GM19397 (cell line): Measurements from ENCODE around the gene GPR146.

Source experiments
- ATAC-seq: cut with Tn5 transposase; IDR thresholded peaks from one replicate; pipeline ENCODE4 v1.9.1; 2021; ENCODE audit warnings: mild to moderate bottlenecking, moderate library complexity; ENCODE audit not compliant: unreplicated experiment

The GPR146 gene

GRCh38 chr7:1103789-1104515 lies 59.6 kb downstream of the GPR146 start:
- no peak for ATAC-seq

- ATAC-seq = no peak
Measured at GRCh38 chr7:1104516-1105179, 60.3 kb downstream of the GPR146 start.

GRCh38 chr7:1105189-1105588 lies 60.8 kb downstream of the GPR146 start:
- peak; percentile 50 for ATAC-seq

- ATAC-seq = no peak
Measured at GRCh38 chr7:1106063-1106792, 61.9 kb downstream of the GPR146 start.

- no peak for ATAC-seq
Measured at GRCh38 chr7:1106793-1107421, 62.6 kb downstream of the GPR146 start.

- no peak for ATAC-seq
Measured at GRCh38 chr7:1108264-1108920, 64.0 kb downstream of the GPR146 start.
